Sigmoid colon (tissue), 7 donors: ENCODE results near the gene LRRC49. TPM values are rescaled to one million over a fixed set of nuclear protein-coding genes. Genes with fewer than 3 reads are reported as not detected.

Experiments used
- DNase-seq: peaks from one replicate; pipeline ENCODE4 v3.0.0-alpha.2; 2019
- H3K27ac ChIP-seq, 4 donors: fragments of 200-600 bp; sonication (generic); one replicate each; pipeline ENCODE4 v1.5.1; 2016 to 2019; ENCODE audit warnings: mild to moderate bottlenecking in 1 of 4
- H3K27me3 ChIP-seq, 3 donors: fragments of 200-600 bp; sonication (generic); one replicate each; pipeline ENCODE4 v1.5.1; 2019; ENCODE audit warnings: mild to moderate bottlenecking in 1 of 3
- H3K36me3 ChIP-seq, 4 donors: fragments of 200-600 bp; sonication (generic); one replicate each; pipeline ENCODE4 v1.5.1; 2016 to 2019
- H3K4me1 ChIP-seq, 4 donors: fragments of 200-600 bp; sonication (generic); one replicate each; pipeline ENCODE4 v1.5.1; 2017 to 2019
- H3K4me3 ChIP-seq, 4 donors: fragments of 200-600 bp; sonication (generic); one replicate each; pipeline ENCODE4 v1.5.1; 2017 to 2019; ENCODE audit warnings: mild to moderate bottlenecking in 2 of 4, moderate library complexity in 1 of 4
- H3K9me3 ChIP-seq, 4 donors: fragments of 200-600 bp in 3 of 4; sonication (generic) in 3 of 4; one replicate each; pipeline versions ENCODE4 v1.5.1 to v1.6.1; 2013 to 2019
- CTCF ChIP-seq, 4 experiments: fragments of 450-650 bp in 3 of 4; fragments of 200-600 bp in 1 of 4; IDR thresholded peaks; one replicate each; pipeline ENCODE4 v1.5.1; 2016 to 2019; ENCODE audit warnings: antibody characterized with exemption in 4 of 4, mild to moderate bottlenecking in 3 of 4, moderate library complexity in 2 of 4
- EP300 ChIP-seq, 4 donors: sonication (generic); formaldehyde crosslinking; IDR thresholded peaks; one replicate each; pipeline ENCODE4 v1.6.1; 2017; ENCODE audit warnings: antibody characterized with exemption in 4 of 4
- POLR2A ChIP-seq, 2 donors: fragments of 450-650 bp; IDR thresholded peaks; one replicate each; pipeline ENCODE4 v1.6.1; 2016; ENCODE audit warnings: antibody characterized with exemption in 2 of 2, mild to moderate bottlenecking in 2 of 2, moderate library complexity in 2 of 2
- POLR2AphosphoS5 ChIP-seq, 4 donors: sonication (generic); formaldehyde crosslinking; IDR thresholded peaks; one replicate each; pipeline ENCODE4 v1.6.1; 2017; ENCODE audit warnings: antibody characterized with exemption in 4 of 4
- WGBS, 2 donors: extraction: QIAGEN DNeasy Blood & Tissue Kit; methylation state at CpG; one replicate each; pipeline ENCODE4 v1.1.7; 2013; 5-methylcytosine and 5-hydroxymethylcytosine counted together
- intact Hi-C: fragments of 100-400 bp; cut with DNase I; formaldehyde crosslinking; loops from one replicate; pipeline ENCODE4 v1.15.1; 2023
- polyA plus RNA-seq, 3 donors: library from polyadenylated mRNA; stranded (reverse); fragments of 200-250 nt; gene quantifications; one replicate each; pipeline ENCODE4 v1.2.3, GENCODE V29; 2013
- total RNA-seq, 4 donors: library from RNA; depleted of rRNA; stranded (reverse); fragments of >200 nt; gene quantifications; one replicate each; pipeline ENCODE4 v1.1.0, GENCODE V29; 2016
- donor health status: healthy with polysubstance abuse.
- donor health status: Bipolar disorder and iron deficiency.
- donor health status: healthy.

Gene LRRC49
- total and polyA plus RNA-seq, 7 donors, result 1.6 to 20.2 (median 10.3) TPM

DNA sequence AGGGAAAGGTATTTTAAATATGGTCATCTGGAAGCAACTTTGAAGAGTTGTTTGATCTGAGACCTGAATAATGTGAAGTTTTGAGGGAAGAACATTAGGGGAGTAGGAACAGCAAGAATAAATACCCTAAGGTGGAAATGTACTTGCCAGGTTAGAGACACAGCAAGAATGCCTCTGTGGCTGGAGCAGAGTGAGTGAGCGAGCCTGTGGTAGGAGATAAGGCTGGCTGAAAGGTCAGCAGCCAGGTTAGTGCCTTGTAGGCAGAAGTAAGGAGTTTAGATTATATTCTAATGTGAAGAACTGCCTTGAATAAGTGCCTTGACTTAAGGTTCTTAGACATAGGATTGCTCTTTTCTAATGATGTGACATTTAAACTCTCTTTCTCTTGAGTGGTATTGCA lies 18.3 kb downstream of the LRRC49 start:
- H3K27ac ChIP-seq, result no peak overlapping the region
- peaks cover 0 to 19% (median 0%) of the 10 kb centered on the region in 4 donors for H3K36me3 ChIP-seq
- TF ChIP-seq EP300 (IDR thresholded peaks at IDR 0.05) (no peak), POLR2AphosphoS5 (IDR thresholded peaks at IDR 0.05) (no peak), CTCF (IDR thresholded peaks at IDR 0.05) (no peak), POLR2A (IDR thresholded peaks at IDR 0.05) (no peak)
- no peaks in the 10 kb centered on the region for H3K27me3 ChIP-seq
- intact Hi-C loops, result no loop called here
- WGBS, 2 donors, result 92% methylated on average over 1 of the region's 1 CpG
- no peaks in the 10 kb centered on the region for H3K4me1 ChIP-seq
- peaks cover 0 to 6% (median 0%) of the 10 kb centered on the region in 4 donors for H3K9me3 ChIP-seq
- no peak overlapping the region for H3K4me3 ChIP-seq
- DNase-seq, result no peak

GRCh38 chr15:70912187-70912586 lies 19.6 kb downstream of the LRRC49 start:
- TF ChIP-seq EP300 (IDR thresholded peaks at IDR 0.05), result no peak
- TF ChIP-seq POLR2AphosphoS5 (IDR thresholded peaks at IDR 0.05), result no peak
- TF ChIP-seq CTCF (IDR thresholded peaks at IDR 0.05), result no peak
- TF ChIP-seq POLR2A (IDR thresholded peaks at IDR 0.05), result no peak
- Histone ChIP-seq H3K4me3 (no peak overlapping the region), H3K4me1 (no peaks in the 10 kb centered on the region), H3K36me3 (peaks cover 0 to 12% (median 0%) of the 10 kb centered on the region in 4 donors), H3K27ac (no peak overlapping the region), H3K27me3 (no peaks in the 10 kb centered on the region), H3K9me3 (peaks cover 0 to 6% (median 0%) of the 10 kb centered on the region in 4 donors)
- DNase-seq, result no peak
- whole genome bisulfite sequencing, 2 donors, result 21 to 66% methylated on average over 1 of the region's 1 CpG
- intact Hi-C loops, result no loop called here

GRCh38 chr15:70916531-70916930 lies 23.9 kb downstream of the LRRC49 start:
- no peak for TF ChIP-seq POLR2AphosphoS5 (IDR thresholded peaks at IDR 0.05)
- no peak for TF ChIP-seq EP300 (IDR thresholded peaks at IDR 0.05)
- TF ChIP-seq POLR2A (IDR thresholded peaks at IDR 0.05), result no peak
- no peak overlapping the region for H3K27ac ChIP-seq

DNA sequence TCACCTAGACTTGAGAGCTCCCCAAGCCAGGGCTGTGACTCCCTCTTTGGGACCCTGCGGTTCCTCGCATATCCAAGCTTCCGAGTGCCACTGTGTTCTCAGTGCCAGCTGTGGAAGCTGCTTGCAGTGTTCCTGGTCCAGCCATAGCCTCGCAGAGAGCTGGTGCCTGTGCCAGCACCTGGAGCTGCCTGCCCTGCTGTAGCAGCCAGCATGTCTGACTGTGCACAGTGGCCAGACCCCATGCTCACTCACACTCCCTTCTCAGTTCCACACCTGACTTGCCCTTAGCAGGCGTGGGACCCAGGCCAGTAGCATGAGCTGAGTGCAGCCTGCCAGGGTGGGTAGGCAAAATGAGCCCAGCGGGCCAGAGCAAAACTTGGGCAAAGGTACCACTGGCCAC lies 25.3 kb downstream of the LRRC49 start:
- Histone ChIP-seq H3K27me3 (no peaks in the 10 kb centered on the region), H3K4me1 (no peaks in the 10 kb centered on the region), H3K9me3 (no peaks in the 10 kb centered on the region), H3K27ac (no peak overlapping the region), H3K4me3 (no peak overlapping the region), H3K36me3 (no peaks in the 10 kb centered on the region)
- no peak for DNase-seq
- intact Hi-C loops, result no loop called here
- TF ChIP-seq POLR2A (IDR thresholded peaks at IDR 0.05) (no peak), CTCF (IDR thresholded peaks at IDR 0.05) (no peak), EP300 (IDR thresholded peaks at IDR 0.05) (no peak), POLR2AphosphoS5 (IDR thresholded peaks at IDR 0.05) (no peak)
- WGBS, 2 donors, result 94 to 96% methylated on average over 6 of the region's 6 CpGs

More at GRCh38 chr15:70916531-70916930, 23.9 kb downstream of the LRRC49 start:
- Histone ChIP-seq H3K4me1 (no peaks in the 10 kb centered on the region), H3K4me3 (no peak overlapping the region), H3K27me3 (no peaks in the 10 kb centered on the region), H3K9me3 (no peaks in the 10 kb centered on the region), H3K36me3 (no peaks in the 10 kb centered on the region)
- DNase-seq, result no peak
- intact Hi-C loops, result no loop called here
- WGBS, 2 donors, result 93 to 94% methylated on average over 10 of the region's 10 CpGs

DNA sequence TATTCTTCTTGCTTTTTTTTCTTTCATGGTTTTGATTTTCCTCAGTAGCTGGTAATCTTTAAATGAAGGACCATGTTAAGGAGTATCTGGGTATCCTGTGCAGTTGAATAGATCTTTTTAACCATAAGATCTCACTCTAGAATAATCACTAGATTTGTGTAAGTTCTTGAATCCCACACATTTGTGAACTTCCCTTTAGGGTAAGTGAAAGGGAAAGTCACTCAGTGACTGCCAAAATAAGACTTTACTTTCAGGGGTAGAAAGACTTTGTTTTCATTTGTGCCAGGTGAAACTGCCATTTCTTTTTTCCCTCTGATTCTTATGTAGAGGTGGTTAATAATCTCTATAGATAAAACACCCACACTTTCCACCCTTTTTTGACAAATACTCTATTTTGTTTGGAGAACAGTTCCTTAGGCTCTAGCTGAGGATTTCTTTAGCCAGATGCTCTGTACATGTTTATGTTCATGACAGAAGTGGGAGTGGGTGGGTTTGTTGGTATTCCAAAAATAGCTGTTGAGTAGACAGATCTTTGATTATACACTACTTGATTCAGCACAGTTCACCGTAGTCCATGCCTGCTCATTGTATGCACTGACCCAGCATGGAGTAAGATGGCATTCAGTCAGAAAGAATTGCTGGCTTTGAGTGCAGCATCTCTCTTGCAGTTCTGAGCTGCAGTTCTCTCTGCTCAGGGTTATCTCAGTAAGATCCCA lies 28.5 kb downstream of the LRRC49 start:
- intact Hi-C loops, result no loop called here
- TF ChIP-seq POLR2A (IDR thresholded peaks at IDR 0.05), result no peak
- TF ChIP-seq POLR2AphosphoS5 (IDR thresholded peaks at IDR 0.05), result no peak
- TF ChIP-seq CTCF (IDR thresholded peaks at IDR 0.05), result no peak
- no peak for TF ChIP-seq EP300 (IDR thresholded peaks at IDR 0.05)
- Histone ChIP-seq H3K4me3 (no peak overlapping the region), H3K9me3 (no peaks in the 10 kb centered on the region), H3K27me3 (no peaks in the 10 kb centered on the region), H3K36me3 (no peaks in the 10 kb centered on the region), H3K27ac (no peak overlapping the region), H3K4me1 (no peaks in the 10 kb centered on the region)
- no peak for DNase-seq
- WGBS, 2 donors, result 65 to 73% methylated on average over 1 of the region's 1 CpG
